A673 (cell line): Measurements from ENCODE around the gene ETV6. TPM values are rescaled to one million over a fixed set of nuclear protein-coding genes. Genes with fewer than 3 reads are reported as not detected.

Experiments used
- BruUV-seq: library from RNA; stranded (reverse); fragments of 400-500 nt; replicated peaks from 2 replicates; lab custom pipeline; 2021; lab: Mats Ljungman, UMichigan
- CTCF ChIA-PET: fragments of 300-600 bp; sonication (Branson Sonifier 250); formaldehyde crosslinking; loops from one replicate; lab custom pipeline; 2022; ENCODE audit warnings: antibody characterized with exemption; lab: Charles Lee
- POLR2A ChIA-PET: fragments of 300-600 bp; sonication (Branson Sonifier 250); formaldehyde crosslinking; loops from one replicate; lab custom pipeline; 2022; ENCODE audit warnings: antibody characterized with exemption; ENCODE audit not compliant: low non-redundant PET; lab: Charles Lee
- DNase-seq: peaks from one replicate; pipeline ENCODE4 v3.0.0-alpha.2; 2015; ENCODE audit warnings: low spot score
- H3K27ac ChIP-seq: fragments of 200-600 bp; sonication (generic); 2 replicates; pipeline ENCODE4 v1.5.1; 2016; ENCODE audit warnings: mixed run types, low read depth, mild to moderate bottlenecking, mixed read lengths, antibody characterized with exemption, low read length; ENCODE audit not compliant: poor library complexity, severe bottlenecking
- H3K27me3 ChIP-seq: fragments of 200-600 bp; sonication (generic); replicated peaks from 2 replicates; pipeline ENCODE4 v1.6.1; 2017; ENCODE audit warnings: mixed run types, low read depth, mild to moderate bottlenecking, mixed read lengths, antibody characterized with exemption, low read length; ENCODE audit not compliant: insufficient read depth, poor library complexity
- H3K36me3 ChIP-seq: fragments of 200-600 bp; sonication (generic); 2 replicates; pipeline ENCODE4 v1.6.1; 2016; ENCODE audit warnings: mixed run types, mild to moderate bottlenecking, mixed read lengths, antibody characterized with exemption, low read length; ENCODE audit not compliant: insufficient read depth, poor library complexity, severe bottlenecking
- H3K4me1 ChIP-seq: fragments of 200-600 bp; sonication (generic); 2 replicates; pipeline ENCODE4 v1.6.1; 2017; ENCODE audit warnings: mixed run types, mild to moderate bottlenecking, mixed read lengths, antibody characterized with exemption, low read length; ENCODE audit not compliant: insufficient read depth, poor library complexity, severe bottlenecking
- H3K4me3 ChIP-seq: fragments of 200-600 bp; sonication (generic); 2 replicates; pipeline ENCODE4 v1.5.1; 2016; ENCODE audit warnings: low read depth, mixed run types, mild to moderate bottlenecking, mixed read lengths, low read length; ENCODE audit not compliant: poor library complexity, severe bottlenecking
- H3K9me3 ChIP-seq: fragments of 200-600 bp; sonication (generic); 2 replicates; pipeline ENCODE4 v1.6.1; 2016; ENCODE audit warnings: mixed run types, low read depth, mild to moderate bottlenecking, mixed read lengths, antibody characterized with exemption, low read length; ENCODE audit not compliant: poor library complexity, severe bottlenecking
- EZH2 ChIP-seq: fragments of 200-600 bp; sonication (generic); IDR thresholded peaks from 2 replicates; pipeline ENCODE4 v1.6.1; 2017; ENCODE audit warnings: borderline replicate concordance, low read depth, mild to moderate bottlenecking, mixed read lengths, antibody characterized with exemption, low read length; ENCODE audit not compliant: poor library complexity, severe bottlenecking
- intact Hi-C: fragments of 100-400 bp; cut with micrococcal nuclease; formaldehyde crosslinking; loops from one replicate; pipeline ENCODE4 v1.10.0; 2022; ENCODE audit not compliant: unreplicated experiment
- total RNA-seq: library from RNA; stranded (reverse); gene quantifications from 2 replicates; pipeline ENCODE4 v1.2.3, GENCODE V29; 2021
- TF ChIP-seq, protein P1 (sequence below): fragments of 300-800, 200-600 bp; sonication (generic); conservative IDR thresholded peaks from 2 replicates; pipeline ENCODE4 v1.5.1; 2017; ENCODE audit warnings: low read depth, mild to moderate bottlenecking, antibody characterized with exemption, low read length, moderate library complexity, mixed read lengths

ETV6 gene
- total RNA-seq, 1 experiment from 2014 or later: 32.4 TPM

DNA sequence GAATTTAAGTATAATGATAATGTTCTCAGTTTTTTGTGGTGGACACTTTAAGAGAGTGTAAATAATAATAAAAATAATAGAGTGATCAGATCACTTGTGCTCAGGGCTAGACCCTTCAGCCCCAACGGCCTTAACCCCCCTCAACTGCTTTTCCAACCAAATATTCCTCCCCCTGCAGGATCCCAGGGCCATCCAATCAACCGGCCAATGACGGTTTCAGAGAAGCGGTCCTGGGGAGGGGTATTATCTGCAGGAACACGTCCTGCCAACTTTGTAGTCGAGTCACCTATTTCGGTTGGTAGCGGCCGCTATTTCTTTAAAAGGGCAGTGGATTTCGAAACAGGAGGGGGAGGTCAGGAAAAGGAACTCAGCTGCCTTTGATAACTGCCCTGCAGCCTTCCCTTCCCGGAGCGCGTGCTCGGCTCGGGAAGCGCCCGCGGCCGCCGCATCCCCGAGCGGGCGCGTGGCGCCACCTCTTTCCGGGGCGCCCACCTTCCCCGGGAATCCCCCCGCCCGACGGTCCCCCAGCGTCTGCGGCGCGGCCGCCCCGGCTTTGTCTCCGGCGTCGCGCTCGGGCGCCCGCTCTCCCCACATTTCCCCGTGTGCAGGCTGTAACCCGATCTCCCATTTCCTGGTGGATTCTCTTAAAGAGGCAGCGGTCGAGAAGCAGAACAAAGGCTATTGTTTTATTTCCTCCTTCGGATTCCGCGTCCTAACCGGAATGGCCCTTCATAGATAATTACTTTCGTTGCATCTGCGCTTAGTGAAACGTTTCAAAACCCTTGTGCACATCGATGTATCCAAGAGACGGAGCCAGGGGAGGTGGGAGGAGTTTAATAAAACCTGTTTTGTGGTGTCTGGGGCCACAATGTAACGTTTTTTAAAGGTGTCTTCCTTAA is 711 bp upstream of the ETV6 start:
- CTCF ChIA-PET: no interaction called here
- intact Hi-C loops: no loop called here
- no peak for TF ChIP-seq EZH2
- TF ChIP-seq, protein P1, sequence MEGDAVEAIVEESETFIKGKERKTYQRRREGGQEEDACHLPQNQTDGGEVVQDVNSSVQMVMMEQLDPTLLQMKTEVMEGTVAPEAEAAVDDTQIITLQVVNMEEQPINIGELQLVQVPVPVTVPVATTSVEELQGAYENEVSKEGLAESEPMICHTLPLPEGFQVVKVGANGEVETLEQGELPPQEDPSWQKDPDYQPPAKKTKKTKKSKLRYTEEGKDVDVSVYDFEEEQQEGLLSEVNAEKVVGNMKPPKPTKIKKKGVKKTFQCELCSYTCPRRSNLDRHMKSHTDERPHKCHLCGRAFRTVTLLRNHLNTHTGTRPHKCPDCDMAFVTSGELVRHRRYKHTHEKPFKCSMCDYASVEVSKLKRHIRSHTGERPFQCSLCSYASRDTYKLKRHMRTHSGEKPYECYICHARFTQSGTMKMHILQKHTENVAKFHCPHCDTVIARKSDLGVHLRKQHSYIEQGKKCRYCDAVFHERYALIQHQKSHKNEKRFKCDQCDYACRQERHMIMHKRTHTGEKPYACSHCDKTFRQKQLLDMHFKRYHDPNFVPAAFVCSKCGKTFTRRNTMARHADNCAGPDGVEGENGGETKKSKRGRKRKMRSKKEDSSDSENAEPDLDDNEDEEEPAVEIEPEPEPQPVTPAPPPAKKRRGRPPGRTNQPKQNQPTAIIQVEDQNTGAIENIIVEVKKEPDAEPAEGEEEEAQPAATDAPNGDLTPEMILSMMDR: no peak

DNA sequence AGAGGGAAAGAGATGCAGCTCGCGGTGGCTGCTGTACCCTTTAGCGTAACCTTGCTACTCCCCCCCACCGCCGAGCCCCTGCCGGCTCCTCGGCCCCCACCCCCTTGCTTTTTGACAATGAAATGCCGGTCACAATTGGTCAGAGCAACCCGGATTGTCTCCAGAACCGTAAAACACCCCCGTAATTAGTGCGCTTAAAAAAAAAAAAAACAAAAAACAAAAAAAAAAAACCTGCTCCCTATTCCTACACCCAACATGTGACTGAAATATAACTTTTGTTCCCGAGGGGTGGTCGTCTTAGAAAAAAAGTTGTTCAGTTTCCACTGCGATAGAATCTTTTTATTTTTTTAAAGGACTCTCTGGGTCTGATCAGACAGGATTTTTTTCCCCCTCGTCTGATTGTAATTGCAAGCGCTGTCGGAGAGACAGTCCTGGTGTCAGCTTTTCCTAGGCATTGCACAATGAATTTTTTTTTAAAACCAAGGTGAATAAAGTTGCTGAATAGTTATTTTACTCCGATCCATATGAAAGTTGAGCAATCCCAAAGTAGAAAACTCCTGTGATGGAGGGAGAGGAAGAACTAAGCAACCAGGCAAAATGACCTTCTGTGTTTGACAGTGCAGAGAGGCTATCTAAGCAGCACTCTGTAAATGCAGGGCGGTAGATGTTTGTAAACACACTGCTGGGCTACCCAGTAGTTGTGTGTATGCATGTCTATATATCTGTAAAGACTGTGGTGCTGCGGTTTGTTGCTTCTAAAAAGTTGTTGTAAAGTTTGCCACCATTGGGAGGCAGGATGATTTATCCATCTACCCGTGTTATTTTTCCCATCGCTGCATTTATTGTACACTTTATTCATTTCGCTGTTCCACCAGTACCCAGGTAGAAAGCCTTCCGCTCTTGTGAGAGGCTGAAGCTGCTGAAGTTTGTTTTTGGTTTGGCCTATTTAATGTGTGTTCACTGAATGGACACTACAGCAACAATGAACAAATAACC is 1.1 kb downstream of the ETV6 start:
- no peak for TF ChIP-seq EZH2
- TF ChIP-seq, protein P1: peak; percentile 39; the same call in 1 of the 2 replicates
- TSS peak; percentile 46 for BruUV-seq
- Histone ChIP-seq H3K4me3 (peak overlapping the region; percentile 80), H3K27me3 (no peaks in the 10 kb centered on the region), H3K9me3 (peaks cover 3% of the 10 kb centered on the region), H3K36me3 (no peaks in the 10 kb centered on the region), H3K4me1 (peaks cover 22% of the 10 kb centered on the region), H3K27ac (peak overlapping the region; percentile 98)
- ChIA-PET CTCF (no interaction called here), POLR2A (no interaction called here)
- intact Hi-C loops: loop anchor here (5.0 to 10.0 kb wide), 6 partner anchors 67 to 367 kb away; no protein-coding TSS in a partner anchor
- DNase-seq: peak; percentile 63

More for the DNA sequence above, 711 bp upstream of the ETV6 start:
- H3K9me3 ChIP-seq: peaks cover 7% of the 10 kb centered on the region
- H3K27ac ChIP-seq: peak overlapping the region; percentile 98
- no peaks in the 10 kb centered on the region for H3K36me3 ChIP-seq
- peak; percentile 93 for DNase-seq
- POLR2A ChIA-PET: interaction anchor here (0.6 kb wide), 2 partner anchors 16 to 242 kb away, joined by 4 to 5 read pairs; no protein-coding TSS in a partner anchor
- BruUV-seq: TSS peak; percentile 91
- H3K4me3 ChIP-seq: peak overlapping the region; percentile 80
- peaks cover 22% of the 10 kb centered on the region for H3K4me1 ChIP-seq
- no peaks in the 10 kb centered on the region for H3K27me3 ChIP-seq

DNA sequence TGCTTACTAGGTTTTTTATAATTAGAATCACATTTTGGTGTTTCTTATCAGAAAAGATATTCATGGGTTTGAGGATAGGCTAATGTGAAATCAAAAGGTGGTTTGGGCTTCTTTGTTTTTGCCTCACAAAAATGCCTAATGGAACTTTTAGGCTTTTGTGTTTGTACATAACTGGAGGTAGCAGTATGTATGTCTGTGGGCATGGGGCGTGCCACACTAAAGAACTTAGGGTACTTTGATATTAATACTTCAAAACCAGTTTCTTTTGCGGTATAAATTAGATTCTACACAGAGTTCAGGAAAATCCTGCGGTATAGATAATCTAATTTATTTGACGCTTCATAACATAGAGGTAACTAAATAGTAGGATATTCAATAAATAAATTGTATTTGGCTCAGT is 1.9 kb downstream of the ETV6 start:
- TF ChIP-seq EZH2: no peak
- TF ChIP-seq, protein P1: no peak
- intact Hi-C loops: loop anchor here (5.0 to 10.0 kb wide), 6 partner anchors 66 to 366 kb away; no protein-coding TSS in a partner anchor
- ChIA-PET POLR2A (no interaction called here), CTCF (no interaction called here)
- no peak for DNase-seq
- Histone ChIP-seq H3K4me1 (peaks cover 30% of the 10 kb centered on the region), H3K27ac (peak overlapping the region; percentile 98), H3K9me3 (no peaks in the 10 kb centered on the region), H3K4me3 (peak overlapping the region; percentile 80), H3K36me3 (no peaks in the 10 kb centered on the region), H3K27me3 (no peaks in the 10 kb centered on the region)
- BruUV-seq: no TSS peak
